BE2C (cell line): Measurements from ENCODE around the gene LRMDA.

ENCODE experiments used
- DNase-seq: peaks from one replicate; pipeline ENCODE4 v3.0.0-alpha.2; 2020
- H3K27me3 ChIP-seq: fragments of 250-450 bp; sonication (Bioruptor Pico); 2 replicates; pipeline ENCODE4 v1.5.1; 2020; ENCODE audit warnings: mild to moderate bottlenecking
- H3K36me3 ChIP-seq: fragments of 250-450 bp; sonication (Bioruptor Pico); 2 replicates; pipeline ENCODE4 v1.5.1; 2020; ENCODE audit warnings: mild to moderate bottlenecking
- H3K4me1 ChIP-seq: fragments of 250-450 bp; sonication (Bioruptor Pico); 2 replicates; pipeline ENCODE4 v1.5.1; 2020
- H3K4me3 ChIP-seq: 2 replicates; pipeline ENCODE4 v1.5.1; 2011; ENCODE audit warnings: low read depth, low read length
- H3K9me3 ChIP-seq: fragments of 250-450 bp; sonication (Bioruptor Pico); 2 replicates; pipeline ENCODE4 v1.5.1; 2020
- CTCF ChIP-seq: IDR thresholded peaks from 2 replicates; pipeline ENCODE4 v1.5.1; 2012; ENCODE audit warnings: mild to moderate bottlenecking, low read depth, low read length

The LRMDA gene

DNA sequence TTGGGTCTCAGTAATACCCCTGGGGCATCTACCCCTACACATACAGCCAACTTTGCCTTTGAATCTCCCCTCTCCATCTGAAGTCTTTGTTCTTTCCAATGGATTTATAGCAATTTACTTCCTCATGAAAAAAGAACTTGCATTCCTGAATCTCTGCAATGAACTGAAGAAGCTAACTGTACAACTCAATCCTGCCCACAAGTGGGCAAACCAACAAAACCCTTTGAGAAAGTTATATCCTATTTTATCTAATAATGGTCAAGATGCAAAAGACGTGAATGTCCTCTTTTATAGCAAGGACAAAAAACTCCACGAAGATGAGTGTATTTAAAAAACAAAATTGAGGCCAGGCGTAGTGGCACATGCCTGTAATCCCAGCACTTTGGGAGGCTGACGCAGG is 991.3 kb downstream of the LRMDA start:
- Histone ChIP-seq H3K4me3 (no peak overlapping the region), H3K27me3 (no peaks in the 10 kb centered on the region), H3K36me3 (no peaks in the 10 kb centered on the region), H3K9me3 (no peaks in the 10 kb centered on the region), H3K4me1 (no peaks in the 10 kb centered on the region)
- TF ChIP-seq CTCF = no peak
- no peak for DNase-seq

- TF ChIP-seq CTCF = no peak
- no peaks in the 10 kb centered on the region for H3K27me3 ChIP-seq
- peaks cover 6% of the 10 kb centered on the region for H3K4me1 ChIP-seq
- no peaks in the 10 kb centered on the region for H3K36me3 ChIP-seq
- H3K4me3 ChIP-seq = peak overlapping the region; percentile 20; the same call in 1 of the 2 replicates
- H3K9me3 ChIP-seq = no peaks in the 10 kb centered on the region
- DNase-seq = no peak
Measured at GRCh38 chr10:76428551-76429367, 997.3 kb downstream of the LRMDA start.

- Histone ChIP-seq H3K36me3 (no peaks in the 10 kb centered on the region), H3K4me3 (peak overlapping the region; percentile 20), H3K27me3 (no peaks in the 10 kb centered on the region), H3K9me3 (no peaks in the 10 kb centered on the region), H3K4me1 (peaks cover 7% of the 10 kb centered on the region)
- TF ChIP-seq CTCF = no peak
- no peak for DNase-seq
Measured at GRCh38 chr10:76429368-76430060, 998.1 kb downstream of the LRMDA start.

DNA sequence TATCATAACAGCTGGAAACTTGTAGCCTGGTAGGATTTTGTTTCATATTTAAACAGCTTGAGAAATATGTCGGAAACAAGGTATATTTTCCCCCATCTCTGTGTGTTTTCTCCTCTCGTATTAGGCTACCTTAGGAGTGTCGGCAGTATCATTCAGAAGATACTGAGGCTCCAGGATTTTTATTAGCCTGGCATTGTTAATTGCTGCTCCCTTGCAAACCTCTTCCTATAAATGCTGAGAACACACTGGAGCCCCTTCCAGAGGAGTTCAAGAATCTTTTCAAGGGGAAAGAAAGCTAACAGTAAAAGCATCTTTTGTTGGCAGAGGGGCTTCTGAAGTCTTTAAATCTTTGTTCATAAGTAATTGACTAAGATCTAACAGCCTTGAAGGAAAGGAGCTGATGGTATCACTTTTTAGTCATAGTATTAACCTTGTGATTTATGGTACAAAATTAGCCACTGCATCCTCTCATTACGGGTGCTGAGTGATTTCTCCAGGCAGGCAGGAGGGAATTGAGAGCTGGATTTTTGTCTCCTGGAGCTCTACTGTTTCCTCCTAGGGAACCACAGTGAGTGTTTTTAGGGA is 998.7 kb downstream of the LRMDA start:
- no peak for TF ChIP-seq CTCF
- DNase-seq = no peak
- Histone ChIP-seq H3K4me3 (peak overlapping the region; percentile 20), H3K9me3 (no peaks in the 10 kb centered on the region), H3K4me1 (peaks cover 7% of the 10 kb centered on the region), H3K36me3 (no peaks in the 10 kb centered on the region), H3K27me3 (no peaks in the 10 kb centered on the region)

GRCh38 chr10:76432016-76433012 is 1000.9 kb downstream of the LRMDA start:
- no peak for TF ChIP-seq CTCF
- Histone ChIP-seq H3K4me1 (peaks cover 7% of the 10 kb centered on the region), H3K27me3 (no peaks in the 10 kb centered on the region), H3K9me3 (no peaks in the 10 kb centered on the region), H3K36me3 (no peaks in the 10 kb centered on the region), H3K4me3 (no peak overlapping the region)
- no peak for DNase-seq
